ENCODE measurements around the gene OR1Q1. TPM values are rescaled to one million over a fixed set of nuclear protein-coding genes. Genes with fewer than 3 reads are reported as not detected.

The OR1Q1 gene
- total RNA-seq, 4 donors from 2014 or later: not detected

DNA sequence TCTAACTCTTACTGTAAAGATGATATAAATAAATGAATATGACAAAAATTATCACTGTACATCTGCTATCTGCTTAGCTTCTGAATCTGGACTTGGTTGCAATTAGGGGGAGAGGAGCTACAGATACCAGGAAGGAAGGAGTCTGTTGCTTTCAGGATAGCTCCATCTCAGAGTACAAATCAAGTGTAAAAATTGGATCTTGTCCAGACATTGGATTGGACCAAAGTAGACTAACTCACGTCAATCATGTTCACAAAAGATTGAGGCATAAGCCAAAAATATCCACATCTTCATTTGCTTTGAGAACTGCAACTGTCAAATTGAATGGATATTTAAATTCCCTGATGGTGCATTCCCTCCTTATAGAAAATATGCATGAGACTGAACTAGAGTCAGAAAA lies 8.8 kb upstream of the OR1Q1 start:
- intact Hi-C loops (cut with DNase I; ENCODE audit: low total_unique reads): no loop called here
- TF ChIP-seq POLR2A (IDR thresholded peaks at IDR 0.05): no peak
- TF ChIP-seq CTCF (IDR thresholded peaks at IDR 0.05): no peak
- 13 to 29% methylated on average over 1 of the region's 1 CpG for WGBS, 2 donors
- DNase-seq (ENCODE audit: low spot score in 2 of 2): no peak
- no peak overlapping the region for H3K4me3 ChIP-seq (ENCODE audit: low read depth, poor library complexity, severe bottlenecking)

GRCh38 chr9:122606587-122606986 lies 8.0 kb upstream of the OR1Q1 start:
- no peak for DNase-seq (ENCODE audit: low spot score in 2 of 2)
- WGBS, 2 donors: 42 to 88% methylated on average over 1 of the region's 1 CpG
- intact Hi-C loops (cut with DNase I; ENCODE audit: low total_unique reads): no loop called here
- H3K4me3 ChIP-seq (ENCODE audit: low read depth, poor library complexity, severe bottlenecking): no peak overlapping the region
- TF ChIP-seq POLR2A (IDR thresholded peaks at IDR 0.05): no peak
- TF ChIP-seq CTCF (IDR thresholded peaks at IDR 0.05): no peak

GRCh38 chr9:122609804-122610203 lies 4.7 kb upstream of the OR1Q1 start:
- 66 to 69% methylated on average over 4 of the region's 4 CpGs for WGBS, 2 donors
- intact Hi-C loops (cut with DNase I; ENCODE audit: low total_unique reads): no loop called here
- DNase-seq (ENCODE audit: low spot score in 2 of 2): no peak
- no peak overlapping the region for H3K4me3 ChIP-seq (ENCODE audit: low read depth, poor library complexity, severe bottlenecking)
- TF ChIP-seq CTCF (IDR thresholded peaks at IDR 0.05): no peak
- TF ChIP-seq POLR2A (IDR thresholded peaks at IDR 0.05): no peak

DNA sequence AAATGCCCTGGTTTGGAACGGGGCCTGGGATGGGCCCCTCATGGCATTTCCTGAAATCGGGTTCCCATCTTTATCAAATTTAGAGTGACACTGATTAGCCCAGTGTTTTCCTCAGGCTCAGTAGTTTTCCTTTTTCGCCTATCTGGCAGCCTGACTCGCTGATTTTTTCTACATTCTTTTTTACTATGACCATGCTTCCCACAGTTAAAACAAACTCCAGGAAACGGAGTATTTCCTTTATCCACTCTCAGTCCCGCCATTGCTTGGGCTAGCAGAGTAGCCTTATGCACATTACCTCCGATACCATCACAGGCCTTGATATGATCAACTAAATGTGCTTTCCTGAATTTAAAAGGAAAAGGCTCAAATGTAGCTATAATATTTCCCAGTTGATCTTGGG lies 5.5 kb downstream of the OR1Q1 start:
- H3K4me3 ChIP-seq (ENCODE audit: low read depth, poor library complexity, severe bottlenecking): no peak overlapping the region
- WGBS, 2 donors: 70 to 75% methylated on average over 7 of the region's 7 CpGs
- no peak for TF ChIP-seq POLR2A (IDR thresholded peaks at IDR 0.05)
- no peak for TF ChIP-seq CTCF (IDR thresholded peaks at IDR 0.05)
- intact Hi-C loops (cut with DNase I; ENCODE audit: low total_unique reads): no loop called here
- DNase-seq (ENCODE audit: low spot score in 2 of 2): no peak

- H3K4me3 ChIP-seq (ENCODE audit: low read depth, poor library complexity, severe bottlenecking): no peak overlapping the region
- no peak for DNase-seq (ENCODE audit: low spot score in 2 of 2)
- WGBS, 2 donors: 16 to 25% methylated on average over 2 of the region's 2 CpGs
- intact Hi-C loops (cut with DNase I; ENCODE audit: low total_unique reads): no loop called here
- TF ChIP-seq POLR2A (IDR thresholded peaks at IDR 0.05): no peak
- TF ChIP-seq CTCF (IDR thresholded peaks at IDR 0.05): no peak
These were observed 27.7 kb downstream of the OR1Q1 start for GRCh38 chr9:122642226-122642625.

GRCh38 chr9:122656378-122656777 lies 41.8 kb downstream of the OR1Q1 start:
- intact Hi-C loops (cut with DNase I; ENCODE audit: low total_unique reads): no loop called here
- 15 to 22% methylated on average over 1 of the region's 1 CpG for WGBS, 2 donors
- TF ChIP-seq POLR2A (IDR thresholded peaks at IDR 0.05) (no peak), CTCF (IDR thresholded peaks at IDR 0.05) (no peak)
- H3K4me3 ChIP-seq (ENCODE audit: low read depth, poor library complexity, severe bottlenecking): no peak overlapping the region
- DNase-seq (ENCODE audit: low spot score in 2 of 2): no peak
